Activated T-cell treated with anti-CD3 and anti-CD28 coated beads for 24 hours (primary cell): ENCODE measurements around the gene TBC1D8.

Experiments used
- DNase-seq: peaks from one replicate; pipeline ENCODE4 v3.0.0-alpha.2; 2020; ENCODE audit warnings: low read depth

The TBC1D8 gene

GRCh38 chr2:101111917-101112771 is 39.0 kb downstream of the TBC1D8 start:
- DNase-seq: no peak

- DNase-seq: no peak
Measured at GRCh38 chr2:101111262-101111838, 39.8 kb downstream of the TBC1D8 start.

- no peak for DNase-seq
Measured at GRCh38 chr2:101109451-101110118, 41.6 kb downstream of the TBC1D8 start.

GRCh38 chr2:101108357-101108756 is 42.8 kb downstream of the TBC1D8 start:
- DNase-seq: no peak

GRCh38 chr2:101107241-101107640 is 43.9 kb downstream of the TBC1D8 start:
- no peak for DNase-seq

- DNase-seq: no peak
Measured at GRCh38 chr2:101106453-101107181, 44.6 kb downstream of the TBC1D8 start.

- no peak for DNase-seq
Measured at GRCh38 chr2:101105654-101106053, 45.5 kb downstream of the TBC1D8 start.

DNA sequence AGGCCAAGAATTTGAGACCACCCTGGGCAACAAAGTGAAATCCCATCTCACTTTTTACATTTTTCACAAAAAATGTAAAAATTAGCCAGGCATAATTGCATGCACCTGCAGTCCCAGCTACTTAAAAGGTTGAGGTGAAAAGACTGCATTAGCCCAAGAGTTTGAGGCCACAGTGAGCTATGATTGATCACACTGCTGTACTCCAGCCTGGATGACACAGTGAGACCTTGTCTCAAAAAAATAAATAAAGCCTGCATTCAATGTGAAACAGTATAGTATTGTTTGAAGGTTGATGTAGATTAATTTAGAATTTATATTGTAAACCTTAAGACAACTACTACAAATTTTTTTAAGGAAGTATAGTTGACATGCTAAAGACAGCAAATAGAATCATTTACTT is 53.5 kb downstream of the TBC1D8 start:
- no peak for DNase-seq

- DNase-seq: no peak
Measured at GRCh38 chr2:101096619-101097142, 54.5 kb downstream of the TBC1D8 start.

GRCh38 chr2:101094351-101094750 is 56.8 kb downstream of the TBC1D8 start:
- DNase-seq: no peak

DNA sequence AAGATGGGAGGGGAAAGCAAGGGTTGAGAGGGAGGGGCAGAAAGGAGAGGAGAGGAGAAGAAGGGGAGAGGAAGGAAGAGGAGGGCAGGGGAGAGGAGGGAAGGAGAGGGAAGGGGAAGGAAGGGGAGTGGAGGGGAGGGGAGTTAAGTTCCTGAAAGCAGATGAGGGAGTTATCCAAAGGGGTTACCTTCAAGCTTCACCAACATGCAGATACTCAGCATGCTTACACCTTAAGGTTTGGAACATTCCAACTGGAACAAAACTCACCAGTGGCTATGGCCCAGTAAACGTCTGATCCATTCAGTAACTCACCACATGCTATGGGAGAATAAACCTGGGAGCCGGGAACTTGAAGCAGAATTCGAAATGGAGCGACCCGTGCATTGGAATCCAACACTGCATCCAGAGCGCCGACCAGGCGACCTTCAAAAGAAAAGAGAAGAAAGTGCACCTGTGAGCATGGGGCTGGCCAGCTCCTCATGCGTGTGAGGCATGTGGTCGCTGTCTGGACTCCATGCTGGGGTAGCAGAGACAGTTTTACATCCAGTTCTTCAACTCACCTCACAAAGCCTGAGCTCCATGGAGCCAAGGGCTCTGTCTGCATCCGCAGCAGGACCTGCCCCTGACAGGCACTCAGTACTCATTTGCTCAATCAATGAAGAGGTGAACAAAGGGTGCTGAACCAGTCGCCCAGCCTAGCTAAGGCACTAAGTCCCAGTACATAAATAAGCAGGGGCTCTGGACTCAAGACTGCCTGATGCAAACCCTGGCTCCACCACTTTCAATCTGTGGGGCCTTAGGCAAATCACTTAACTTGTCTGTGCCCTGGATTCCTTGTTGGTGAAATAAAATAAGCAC is 61.0 kb downstream of the TBC1D8 start:
- DNase-seq: no peak

GRCh38 chr2:101089419-101089818 is 61.8 kb downstream of the TBC1D8 start:
- DNase-seq: no peak

- no peak for DNase-seq
Measured at GRCh38 chr2:101087638-101088037, 63.5 kb downstream of the TBC1D8 start.

GRCh38 chr2:101083613-101084012 is 67.6 kb downstream of the TBC1D8 start:
- no peak for DNase-seq

DNA sequence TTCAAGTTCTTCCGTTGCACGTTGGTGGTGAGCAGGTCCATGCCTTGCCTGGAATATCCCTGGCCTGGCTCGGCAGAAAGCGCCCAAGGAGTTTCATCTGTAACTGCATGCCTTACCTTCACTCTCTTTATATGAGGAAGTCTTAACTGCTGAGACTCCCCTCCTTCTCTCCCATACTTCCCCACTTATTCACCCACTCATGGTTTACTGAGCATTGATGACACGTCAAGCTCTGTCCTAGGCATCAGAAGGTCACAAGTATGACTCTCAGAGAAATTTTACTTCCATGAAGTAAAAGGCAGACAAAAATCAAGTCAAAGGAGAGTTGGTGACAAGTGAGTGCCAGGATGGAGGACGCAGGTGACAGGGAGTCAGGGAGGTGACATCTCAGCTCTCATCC is 68.2 kb downstream of the TBC1D8 start:
- no peak for DNase-seq

GRCh38 chr2:101081375-101081907 is 69.7 kb downstream of the TBC1D8 start:
- DNase-seq: no peak

GRCh38 chr2:101080211-101081068 is 70.7 kb downstream of the TBC1D8 start:
- no peak for DNase-seq

GRCh38 chr2:101076581-101076980 is 74.6 kb downstream of the TBC1D8 start:
- no peak for DNase-seq

GRCh38 chr2:101064868-101065549 is 86.2 kb downstream of the TBC1D8 start:
- DNase-seq: no peak
